Upper lobe of left lung (tissue), 4 donors: ENCODE data around the gene MSL2.

Source experiments
- CTCF ChIP-seq, 6 experiments: fragments of 450-650 bp in 4 of 6; fragments of 200-600 bp in 2 of 6; sonication (generic) in 2 of 6; IDR thresholded peaks; one replicate each; pipeline ENCODE4 v1.5.1; 2016 to 2019; ENCODE audit warnings: antibody characterized with exemption in 6 of 6
- POLR2AphosphoS5 ChIP-seq, 2 donors: sonication (generic); formaldehyde crosslinking; IDR thresholded peaks; one replicate each; pipeline ENCODE4 v1.5.1; 2017; ENCODE audit warnings: antibody characterized with exemption in 2 of 2

GRCh38 chr3:136110481-136110880 lies 85.7 kb downstream of the MSL2 start:
- no peak for TF ChIP-seq POLR2AphosphoS5 (IDR thresholded peaks at IDR 0.05)
- no peak for TF ChIP-seq CTCF (IDR thresholded peaks at IDR 0.05)
